Measurements from ENCODE around the gene DEFB132. TPM values are rescaled to one million over a fixed set of nuclear protein-coding genes. Genes with fewer than 3 reads are reported as not detected.

The DEFB132 gene
- total and polyA plus RNA-seq, 9 of the 15 experiments (the other 6 are each of a cell fraction or from before 2014, with no cell fraction given), result not detected

GRCh38 chr20:266596-267562 is 9.4 kb downstream of the DEFB132 start (continued):
- TF ChIP-seq ZMIZ1 (IDR thresholded peaks at IDR 0.05; ENCODE audit: low read depth in 2 of 2, low read length in 2 of 2) (no peak), TAF7 (tag; IDR thresholded peaks at IDR 0.05) (peak; percentile 54), KLF6 (CRISPR knock-in tag; IDR thresholded peaks at IDR 0.05; ENCODE audit: borderline replicate concordance) (peak; percentile 48; the same call in 1 of the 2 replicates), ZNF644 (tag; IDR thresholded peaks at IDR 0.05; ENCODE audit: low read depth) (no peak), SOX6 (IDR thresholded peaks at IDR 0.05) (peak; percentile 81), FOXK1 (CRISPR knock-in tag; IDR thresholded peaks at IDR 0.05; ENCODE audit: borderline replicate concordance) (peak; percentile 98), ZKSCAN1 (IDR thresholded peaks at IDR 0.05; ENCODE audit: low read depth, low read length) (peak; percentile 51), FIP1L1 (IDR thresholded peaks at IDR 0.05; ENCODE audit: low read depth, low read length, poor library complexity, severe bottlenecking) (no peak), MEIS2 (IDR thresholded peaks at IDR 0.05; ENCODE audit: partially characterized antibody) (peak; percentile 47), MAFK (IDR thresholded peaks at IDR 0.05; ENCODE audit: low read length) (no peak), SAP30 (IDR thresholded peaks at IDR 0.05; ENCODE audit: borderline replicate concordance, insufficient read depth, low read depth, low read length, poor library complexity, severe bottlenecking) (no peak), RBM15 (IDR thresholded peaks at IDR 0.05; ENCODE audit: insufficient read depth, low read length) (no peak), ZNF77 (CRISPR knock-in tag; IDR thresholded peaks at IDR 0.05) (no peak), ZNF431 (CRISPR knock-in tag; IDR thresholded peaks at IDR 0.05) (peak; percentile 87), BACH1 (tag; IDR thresholded peaks at IDR 0.05) (no peak), MTA2 (IDR thresholded peaks at IDR 0.05; ENCODE audit: low read depth) (no peak)
- TF ChIP-seq, protein P1, sequence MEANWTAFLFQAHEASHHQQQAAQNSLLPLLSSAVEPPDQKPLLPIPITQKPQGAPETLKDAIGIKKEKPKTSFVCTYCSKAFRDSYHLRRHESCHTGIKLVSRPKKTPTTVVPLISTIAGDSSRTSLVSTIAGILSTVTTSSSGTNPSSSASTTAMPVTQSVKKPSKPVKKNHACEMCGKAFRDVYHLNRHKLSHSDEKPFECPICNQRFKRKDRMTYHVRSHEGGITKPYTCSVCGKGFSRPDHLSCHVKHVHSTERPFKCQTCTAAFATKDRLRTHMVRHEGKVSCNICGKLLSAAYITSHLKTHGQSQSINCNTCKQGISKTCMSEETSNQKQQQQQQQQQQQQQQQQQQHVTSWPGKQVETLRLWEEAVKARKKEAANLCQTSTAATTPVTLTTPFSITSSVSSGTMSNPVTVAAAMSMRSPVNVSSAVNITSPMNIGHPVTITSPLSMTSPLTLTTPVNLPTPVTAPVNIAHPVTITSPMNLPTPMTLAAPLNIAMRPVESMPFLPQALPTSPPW (CRISPR knock-in tag; IDR thresholded peaks at IDR 0.05), result peak; percentile 92
- TF ChIP-seq, protein P2, sequence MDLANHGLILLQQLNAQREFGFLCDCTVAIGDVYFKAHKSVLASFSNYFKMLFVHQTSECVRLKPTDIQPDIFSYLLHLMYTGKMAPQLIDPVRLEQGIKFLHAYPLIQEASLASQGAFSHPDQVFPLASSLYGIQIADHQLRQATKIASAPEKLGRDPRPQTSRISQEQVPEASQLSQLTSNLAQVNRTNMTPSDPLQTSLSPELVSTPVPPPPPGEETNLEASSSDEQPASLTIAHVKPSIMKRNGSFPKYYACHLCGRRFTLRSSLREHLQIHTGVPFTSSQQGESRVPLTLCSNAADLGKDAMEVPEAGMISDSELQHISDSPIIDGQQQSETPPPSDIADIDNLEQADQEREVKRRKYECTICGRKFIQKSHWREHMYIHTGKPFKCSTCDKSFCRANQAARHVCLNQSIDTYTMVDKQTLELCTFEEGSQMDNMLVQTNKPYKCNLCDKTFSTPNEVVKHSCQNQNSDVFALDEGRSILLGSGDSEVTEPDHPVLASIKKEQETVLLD (IDR thresholded peaks at IDR 0.05), result peak; percentile 66; the same call in 1 of the 2 replicates
